Measurements from ENCODE around the gene BCL10. TPM values are rescaled to one million over a fixed set of nuclear protein-coding genes. Genes with fewer than 3 reads are reported as not detected.

The BCL10 gene
- total RNA-seq, 4 donors from 2014 or later, result 17.8 to 34.4 (median 22.2) TPM

GRCh38 chr1:85297538-85297854 lies 21.1 kb upstream of the BCL10 start:
- no peak for DNase-seq (ENCODE audit: low spot score in 2 of 2)
- H3K4me3 ChIP-seq (ENCODE audit: low read depth, poor library complexity, severe bottlenecking), result no peak overlapping the region
- 25 to 29% methylated on average over 1 of the region's 1 CpG for WGBS, 2 donors
- TF ChIP-seq CTCF (IDR thresholded peaks at IDR 0.05), result no peak
- TF ChIP-seq POLR2A (IDR thresholded peaks at IDR 0.05), result no peak
- intact Hi-C loops (cut with DNase I; ENCODE audit: low total_unique reads), result no loop called here

GRCh38 chr1:85296980-85297379 lies 20.5 kb upstream of the BCL10 start:
- H3K4me3 ChIP-seq (ENCODE audit: low read depth, poor library complexity, severe bottlenecking), result no peak overlapping the region
- TF ChIP-seq POLR2A (IDR thresholded peaks at IDR 0.05) (no peak), CTCF (IDR thresholded peaks at IDR 0.05) (no peak)
- WGBS, 2 donors, result 35 to 39% methylated on average over 1 of the region's 1 CpG
- intact Hi-C loops (cut with DNase I; ENCODE audit: low total_unique reads), result no loop called here
- no peak for DNase-seq (ENCODE audit: low spot score in 2 of 2)

- intact Hi-C loops (cut with DNase I; ENCODE audit: low total_unique reads), result no loop called here
- WGBS, 2 donors, result 73 to 92% methylated on average over 2 to 4 of the region's 4 CpGs
- peak in 1 of 2 donors; percentile 63 for DNase-seq (ENCODE audit: low spot score in 2 of 2)
- no peak overlapping the region for H3K4me3 ChIP-seq (ENCODE audit: low read depth, poor library complexity, severe bottlenecking)
- TF ChIP-seq CTCF (IDR thresholded peaks at IDR 0.05) (no peak), POLR2A (IDR thresholded peaks at IDR 0.05) (no peak)
Measured at GRCh38 chr1:85295654-85296053, 19.2 kb upstream of the BCL10 start.

GRCh38 chr1:85295006-85295431 lies 18.6 kb upstream of the BCL10 start:
- no peak overlapping the region for H3K4me3 ChIP-seq (ENCODE audit: low read depth, poor library complexity, severe bottlenecking)
- intact Hi-C loops (cut with DNase I; ENCODE audit: low total_unique reads), result no loop called here
- TF ChIP-seq CTCF (IDR thresholded peaks at IDR 0.05) (no peak), POLR2A (IDR thresholded peaks at IDR 0.05) (no peak)
- DNase-seq (ENCODE audit: low spot score in 2 of 2), result no peak
- WGBS, 2 donors, result 30 to 38% methylated on average over 3 of the region's 3 CpGs

GRCh38 chr1:85290826-85291225 lies 14.4 kb upstream of the BCL10 start:
- DNase-seq (ENCODE audit: low spot score in 2 of 2), result no peak
- 95 to 97% methylated on average over 2 of the region's 2 CpGs for WGBS, 2 donors
- no peak overlapping the region for H3K4me3 ChIP-seq (ENCODE audit: low read depth, poor library complexity, severe bottlenecking)
- intact Hi-C loops (cut with DNase I; ENCODE audit: low total_unique reads), result no loop called here
- no peak for TF ChIP-seq CTCF (IDR thresholded peaks at IDR 0.05)

GRCh38 chr1:85289848-85290335 lies 13.5 kb upstream of the BCL10 start:
- TF ChIP-seq POLR2A (IDR thresholded peaks at IDR 0.05) (no peak), CTCF (IDR thresholded peaks at IDR 0.05) (no peak)
- peak in 1 of 2 donors; percentile 52 for DNase-seq (ENCODE audit: low spot score in 2 of 2)
- intact Hi-C loops (cut with DNase I; ENCODE audit: low total_unique reads), result no loop called here
- H3K4me3 ChIP-seq (ENCODE audit: low read depth, poor library complexity, severe bottlenecking), result no peak overlapping the region
- WGBS, 2 donors, result 66 to 67% methylated on average over 4 of the region's 4 CpGs

All from lower leg skin (tissue), 4 donors.